Calu3 (cell line): ENCODE data around the gene VANGL1. TPM values are rescaled to one million over a fixed set of nuclear protein-coding genes. Genes with fewer than 3 reads are reported as not detected.

Experiments
- BruUV-seq: library from RNA; stranded (reverse); fragments of 400-500 nt; replicated peaks from 2 replicates; lab custom pipeline; 2021; lab: Mats Ljungman, UMichigan
- CTCF ChIA-PET: fragments of 300-600 bp; sonication (Branson Sonifier 250); formaldehyde crosslinking; loops from one replicate; lab custom pipeline; 2022; ENCODE audit warnings: antibody characterized with exemption; lab: Charles Lee
- DNase-seq: peaks from one replicate; pipeline ENCODE4 v3.0.0; 2022
- H3K27ac Mint-ChIP-seq: one replicate; pipeline ENCODE4 v1.8.0; 2022; ENCODE audit warnings: mixed read lengths; ENCODE audit not compliant: unreplicated experiment
- H3K27me3 Mint-ChIP-seq: one replicate; pipeline ENCODE4 v1.8.0; 2022; ENCODE audit warnings: mixed read lengths; ENCODE audit not compliant: unreplicated experiment
- H3K36me3 Mint-ChIP-seq: one replicate; pipeline ENCODE4 v1.8.0; 2022; ENCODE audit warnings: mild to moderate bottlenecking, moderate library complexity, mixed read lengths; ENCODE audit not compliant: insufficient read depth, unreplicated experiment
- H3K4me1 Mint-ChIP-seq: one replicate; pipeline ENCODE4 v1.8.0; 2022; ENCODE audit warnings: mild to moderate bottlenecking, low read depth, mixed read lengths; ENCODE audit not compliant: unreplicated experiment
- H3K4me3 Mint-ChIP-seq: one replicate; pipeline ENCODE4 v1.8.0; 2022; ENCODE audit warnings: mild to moderate bottlenecking, low read depth, moderate library complexity, mixed read lengths; ENCODE audit not compliant: unreplicated experiment
- H3K9me3 Mint-ChIP-seq: one replicate; pipeline ENCODE4 v1.8.0; 2022; ENCODE audit warnings: low read depth, mixed read lengths; ENCODE audit not compliant: unreplicated experiment
- intact Hi-C: fragments of 100-400 bp; cut with micrococcal nuclease; formaldehyde crosslinking; loops from one replicate; pipeline ENCODE4 v1.10.0; 2022; ENCODE audit not compliant: unreplicated experiment
- total RNA-seq: library from RNA; stranded (reverse); gene quantifications from 2 replicates; pipeline ENCODE4 v1.2.3, GENCODE V29; 2022
- TF ChIP-seq, protein P1 (sequence below): fragments of 200-600 bp; IDR thresholded peaks from one replicate; pipeline ENCODE4 v1.8.0; 2022; ENCODE audit warnings: antibody characterized with exemption; ENCODE audit not compliant: unreplicated experiment

The VANGL1 gene
- total RNA-seq, 1 experiment from 2014 or later: 22.4 TPM

DNA sequence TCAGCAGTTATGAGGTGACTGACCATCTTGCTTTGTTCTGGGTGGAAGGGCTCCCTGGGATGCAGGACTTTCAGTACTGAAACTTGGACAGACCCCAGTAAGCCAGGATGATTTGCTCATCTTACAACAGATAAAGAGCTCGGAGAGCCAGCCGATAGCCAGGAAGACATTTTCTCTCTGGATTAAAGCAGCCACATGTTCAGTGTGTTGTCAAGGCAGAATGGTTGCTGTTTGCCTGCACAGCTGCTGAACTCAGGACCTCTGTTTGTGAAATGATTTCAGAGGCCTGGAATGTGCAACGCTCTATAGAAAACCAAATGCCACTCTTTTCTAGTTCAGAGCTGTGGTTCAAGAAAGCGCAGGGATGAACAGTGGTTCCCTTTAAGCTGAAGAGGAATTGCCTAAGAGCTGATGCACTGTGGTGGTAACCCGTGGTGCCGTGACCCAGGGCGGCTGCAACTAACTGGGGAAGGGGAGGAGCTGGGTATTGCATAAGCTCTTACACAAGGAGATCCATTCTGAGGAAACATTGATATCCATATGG, 86.0 kb downstream of the VANGL1 start:
- TF ChIP-seq, protein P1, sequence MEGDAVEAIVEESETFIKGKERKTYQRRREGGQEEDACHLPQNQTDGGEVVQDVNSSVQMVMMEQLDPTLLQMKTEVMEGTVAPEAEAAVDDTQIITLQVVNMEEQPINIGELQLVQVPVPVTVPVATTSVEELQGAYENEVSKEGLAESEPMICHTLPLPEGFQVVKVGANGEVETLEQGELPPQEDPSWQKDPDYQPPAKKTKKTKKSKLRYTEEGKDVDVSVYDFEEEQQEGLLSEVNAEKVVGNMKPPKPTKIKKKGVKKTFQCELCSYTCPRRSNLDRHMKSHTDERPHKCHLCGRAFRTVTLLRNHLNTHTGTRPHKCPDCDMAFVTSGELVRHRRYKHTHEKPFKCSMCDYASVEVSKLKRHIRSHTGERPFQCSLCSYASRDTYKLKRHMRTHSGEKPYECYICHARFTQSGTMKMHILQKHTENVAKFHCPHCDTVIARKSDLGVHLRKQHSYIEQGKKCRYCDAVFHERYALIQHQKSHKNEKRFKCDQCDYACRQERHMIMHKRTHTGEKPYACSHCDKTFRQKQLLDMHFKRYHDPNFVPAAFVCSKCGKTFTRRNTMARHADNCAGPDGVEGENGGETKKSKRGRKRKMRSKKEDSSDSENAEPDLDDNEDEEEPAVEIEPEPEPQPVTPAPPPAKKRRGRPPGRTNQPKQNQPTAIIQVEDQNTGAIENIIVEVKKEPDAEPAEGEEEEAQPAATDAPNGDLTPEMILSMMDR: no peak
- CTCF ChIA-PET: interaction anchor here (0.8 to 1.5 kb wide), 3 partner anchors 10 to 37 kb away, joined by 3 to 6 read pairs (median 4); no protein-coding TSS in a partner anchor
- peak; percentile 50 for DNase-seq
- H3K4me1 Mint-ChIP-seq: peaks cover 12% of the 10 kb centered on the region
- BruUV-seq: no TSS peak
- peak overlapping the region; percentile 74 for H3K27ac Mint-ChIP-seq
- peaks cover 3% of the 10 kb centered on the region for H3K9me3 Mint-ChIP-seq
- no peaks in the 10 kb centered on the region for H3K27me3 Mint-ChIP-seq
- no peaks in the 10 kb centered on the region for H3K36me3 Mint-ChIP-seq
- intact Hi-C loops: no loop called here
- peak overlapping the region; percentile 26 for H3K4me3 Mint-ChIP-seq

DNA sequence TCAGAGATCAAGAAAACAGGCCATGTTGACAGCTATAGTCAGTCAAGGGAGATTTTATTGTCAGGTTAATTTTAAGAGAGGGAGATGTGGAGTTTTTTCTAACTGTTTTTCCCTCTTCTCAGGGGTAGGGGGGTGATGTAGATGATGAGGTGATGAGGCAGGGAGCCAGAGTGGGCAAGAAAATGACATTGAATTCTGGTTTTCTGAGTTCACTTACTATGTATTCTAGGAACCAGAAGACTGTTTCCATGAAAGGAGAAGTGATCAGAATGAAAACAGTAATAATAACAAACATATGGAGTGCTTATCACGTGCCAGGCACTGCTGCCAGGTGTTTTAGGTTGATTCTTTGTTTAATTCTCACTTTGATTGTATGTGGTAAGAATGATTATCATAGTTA, 86.6 kb downstream of the VANGL1 start:
- peaks cover 12% of the 10 kb centered on the region for H3K4me1 Mint-ChIP-seq
- intact Hi-C loops: no loop called here
- TF ChIP-seq, protein P1: no peak
- no peak for DNase-seq
- H3K27me3 Mint-ChIP-seq: no peaks in the 10 kb centered on the region
- peak overlapping the region; percentile 26 for H3K4me3 Mint-ChIP-seq
- no peaks in the 10 kb centered on the region for H3K36me3 Mint-ChIP-seq
- H3K9me3 Mint-ChIP-seq: peaks cover 3% of the 10 kb centered on the region
- H3K27ac Mint-ChIP-seq: peak overlapping the region; percentile 74
- CTCF ChIA-PET: interaction anchor here (0.8 to 1.5 kb wide), 3 partner anchors 10 to 36 kb away, joined by 3 to 6 read pairs (median 4); no protein-coding TSS in a partner anchor
- no TSS peak for BruUV-seq

DNA sequence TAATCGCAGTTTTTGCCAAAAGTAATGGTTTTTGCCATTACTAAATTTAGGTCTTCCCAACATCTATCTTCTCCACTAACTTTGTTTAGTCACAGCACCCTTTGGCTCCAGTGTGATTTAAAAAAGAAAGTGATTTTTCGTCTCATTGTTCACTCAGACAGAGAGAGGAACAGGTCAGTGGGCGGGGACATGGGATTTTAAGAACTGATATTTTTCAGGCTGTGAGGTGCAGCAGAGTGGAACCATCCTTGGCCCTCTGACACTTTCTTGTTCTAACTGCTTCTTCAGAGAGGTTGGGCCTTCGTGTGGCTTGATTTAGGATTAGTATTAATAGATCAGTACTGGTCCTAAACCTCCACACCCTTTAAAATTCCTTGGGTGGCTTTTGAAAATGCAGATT, 88.0 kb downstream of the VANGL1 start:
- CTCF ChIA-PET: no interaction called here
- TF ChIP-seq, protein P1: no peak
- Mint-ChIP-seq H3K27ac (no peak overlapping the region), H3K4me3 (no peak overlapping the region), H3K4me1 (peaks cover 12% of the 10 kb centered on the region), H3K27me3 (no peaks in the 10 kb centered on the region), H3K9me3 (peaks cover 3% of the 10 kb centered on the region), H3K36me3 (no peaks in the 10 kb centered on the region)
- DNase-seq: no peak
- BruUV-seq: no TSS peak
- intact Hi-C loops: no loop called here

DNA sequence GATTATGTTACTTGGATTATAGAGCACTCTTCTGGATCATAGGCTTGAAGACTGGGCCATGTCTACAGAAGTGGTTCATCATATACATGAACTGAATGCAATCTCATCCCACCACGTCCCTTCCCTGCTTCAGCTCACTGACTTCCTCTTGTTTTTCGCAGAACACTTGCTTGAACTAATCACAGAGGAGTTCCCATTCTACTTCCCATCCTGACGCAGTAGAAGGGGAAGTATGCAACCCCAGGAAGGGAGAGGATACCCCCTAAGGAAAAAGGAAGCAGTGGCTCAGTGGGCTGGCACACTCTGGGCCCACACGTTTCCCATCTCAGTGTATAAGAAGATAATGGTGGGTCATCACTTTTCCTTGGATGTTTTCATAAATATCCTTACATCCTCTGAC, 90.5 kb downstream of the VANGL1 start:
- H3K27ac Mint-ChIP-seq: no peak overlapping the region
- no peak for DNase-seq

More for the DNA sequence above, 90.5 kb downstream of the VANGL1 start:
- TF ChIP-seq, protein P1: no peak
- no peaks in the 10 kb centered on the region for H3K27me3 Mint-ChIP-seq
- H3K9me3 Mint-ChIP-seq: peaks cover 3% of the 10 kb centered on the region
- H3K36me3 Mint-ChIP-seq: no peaks in the 10 kb centered on the region
- BruUV-seq: no TSS peak
- intact Hi-C loops: no loop called here
- peaks cover 12% of the 10 kb centered on the region for H3K4me1 Mint-ChIP-seq
- CTCF ChIA-PET: no interaction called here
- no peak overlapping the region for H3K4me3 Mint-ChIP-seq
